SK-N-SH treated with all-trans-retinoic acid at 6 μM for 48 hours (cell line): ENCODE measurements around the gene ARRDC4.

Experiments used
- ATAC-seq: fragments of 200-7000 bp; cut with Tn5 transposase; 3 replicates; pipeline ENCODE4 v1.9.1; 2020; ENCODE audit warnings: mild to moderate bottlenecking, moderate library complexity
- ARNTL ChIP-seq: fragments of 450-650 bp; formaldehyde crosslinking; IDR thresholded peaks from 2 replicates; pipeline ENCODE4 v1.5.0; 2020; ENCODE audit warnings: low read depth, mild to moderate bottlenecking, moderate library complexity, borderline replicate concordance
- BACH2 ChIP-seq: fragments of 250-450 bp; sonication (Bioruptor Pico); IDR thresholded peaks from 2 replicates; pipeline ENCODE4 v1.9.0; 2021; ENCODE audit warnings: mild to moderate bottlenecking, borderline replicate concordance
- CREB5 ChIP-seq: fragments of 250-450 bp; sonication (Bioruptor Pico); IDR thresholded peaks from 2 replicates; pipeline ENCODE4 v1.5.1; 2020; ENCODE audit warnings: low read depth, mild to moderate bottlenecking, moderate library complexity
- CSDC2 ChIP-seq: fragments of 250-450 bp; sonication (Bioruptor Pico); IDR thresholded peaks from 2 replicates; pipeline ENCODE4 v1.5.0; 2020; ENCODE audit warnings: mild to moderate bottlenecking, moderate library complexity
- CSRNP3 ChIP-seq: fragments of 250-450 bp; sonication (Bioruptor Pico); IDR thresholded peaks from 2 replicates; pipeline ENCODE4 v1.5.1; 2021; ENCODE audit warnings: mild to moderate bottlenecking, moderate library complexity
- ESRRG ChIP-seq: fragments of 250-450 bp; sonication (Bioruptor Pico); IDR thresholded peaks from 2 replicates; pipeline ENCODE4 v1.6.1; 2021; ENCODE audit warnings: mild to moderate bottlenecking
- GLIS3 ChIP-seq: fragments of 250-450 bp; sonication (Bioruptor Pico); IDR thresholded peaks from 2 replicates; pipeline ENCODE4 v1.5.0; 2020; ENCODE audit warnings: mild to moderate bottlenecking, moderate library complexity
- ISL1 ChIP-seq: fragments of 250-450 bp; sonication (Bioruptor Pico); IDR thresholded peaks from 2 replicates; pipeline ENCODE4 v2.1.2; 2022; ENCODE audit warnings: mild to moderate bottlenecking, moderate library complexity
- OSR1 ChIP-seq: fragments of 250-450 bp; sonication (Bioruptor Pico); IDR thresholded peaks from 2 replicates; pipeline ENCODE4 v1.8.0; 2022; ENCODE audit warnings: moderate library complexity, mild to moderate bottlenecking, inconsistent platforms
- PATZ1 ChIP-seq: fragments of 250-450 bp; sonication (Bioruptor Pico); IDR thresholded peaks from 2 replicates; pipeline ENCODE4 v1.8.0; 2020; ENCODE audit warnings: mild to moderate bottlenecking, moderate library complexity, borderline replicate concordance
- POU6F1 ChIP-seq: fragments of 250-450 bp; sonication (Bioruptor Pico); IDR thresholded peaks from 2 replicates; pipeline ENCODE4 v1.8.0; 2021; ENCODE audit warnings: low read depth, mild to moderate bottlenecking, moderate library complexity, borderline replicate concordance
- PPARA ChIP-seq: fragments of 250-450 bp; sonication (Bioruptor Pico); IDR thresholded peaks from 2 replicates; pipeline ENCODE4 v1.5.0; 2020; ENCODE audit warnings: mild to moderate bottlenecking, borderline replicate concordance
- RARB ChIP-seq: fragments of 250-450 bp; sonication (Bioruptor Pico); IDR thresholded peaks from 2 replicates; pipeline ENCODE4 v1.8.0; 2021; ENCODE audit warnings: mild to moderate bottlenecking, moderate library complexity
- SNAI2 ChIP-seq: fragments of 250-450 bp; sonication (Bioruptor Pico); IDR thresholded peaks from 2 replicates; pipeline ENCODE4 v1.5.0; 2020; ENCODE audit warnings: mild to moderate bottlenecking, moderate library complexity
- TCF4 ChIP-seq: fragments of 250-450 bp; sonication (Bioruptor Pico); IDR thresholded peaks from 2 replicates; pipeline ENCODE4 v1.8.0; 2021; ENCODE audit warnings: mild to moderate bottlenecking, moderate library complexity, borderline replicate concordance
- TOX ChIP-seq: fragments of 250-450 bp; sonication (Bioruptor Pico); IDR thresholded peaks from 2 replicates; pipeline ENCODE4 v1.8.0; 2021; ENCODE audit warnings: mild to moderate bottlenecking, moderate library complexity, borderline replicate concordance
- TSHZ2 ChIP-seq: fragments of 250-450 bp; sonication (Bioruptor Pico); IDR thresholded peaks from 2 replicates; pipeline ENCODE4 v1.5.0; 2020; ENCODE audit warnings: mild to moderate bottlenecking, moderate library complexity
- ZC3H10 ChIP-seq: fragments of 250-450 bp; sonication (Bioruptor Pico); IDR thresholded peaks from 2 replicates; pipeline ENCODE4 v1.5.1; 2021; ENCODE audit warnings: mild to moderate bottlenecking, moderate library complexity
- ZFP3 ChIP-seq: fragments of 250-450 bp; sonication (Bioruptor Pico); IDR thresholded peaks from 2 replicates; pipeline ENCODE4 v1.5.0; 2020; ENCODE audit warnings: mild to moderate bottlenecking, moderate library complexity
- ZFP30 ChIP-seq: fragments of 450-650 bp; formaldehyde crosslinking; IDR thresholded peaks from 2 replicates; pipeline ENCODE4 v1.5.0; 2022; ENCODE audit warnings: mild to moderate bottlenecking, moderate library complexity
- ZNF565 ChIP-seq: fragments of 450-650 bp; formaldehyde crosslinking; conservative IDR thresholded peaks from 2 replicates; pipeline ENCODE4 v1.5.0; 2020; ENCODE audit warnings: low read depth, mild to moderate bottlenecking, moderate library complexity
- ZNF70 ChIP-seq: fragments of 450-650 bp; formaldehyde crosslinking; IDR thresholded peaks from 2 replicates; pipeline ENCODE4 v1.5.0; 2020; ENCODE audit warnings: mild to moderate bottlenecking, moderate library complexity
- ZNF8 ChIP-seq: fragments of 450-650 bp; formaldehyde crosslinking; IDR thresholded peaks from 2 replicates; pipeline ENCODE4 v1.5.0; 2020; ENCODE audit warnings: mild to moderate bottlenecking, moderate library complexity

The ARRDC4 gene

GRCh38 chr15:98013631-98014030, 53.1 kb downstream of the ARRDC4 start:
- ATAC-seq: no peak
- TF ChIP-seq ZNF70 (CRISPR knock-in tag): no peak
- TF ChIP-seq ZFP30 (CRISPR knock-in tag): no peak
- TF ChIP-seq RARB (CRISPR knock-in tag): no peak
- no peak for TF ChIP-seq TCF4
- TF ChIP-seq CREB5 (CRISPR knock-in tag): no peak
- no peak for TF ChIP-seq PPARA
- TF ChIP-seq ZNF565 (CRISPR knock-in tag): no peak
- TF ChIP-seq, all 23 proteins: peak for 0

GRCh38 chr15:98017150-98017964, 56.9 kb downstream of the ARRDC4 start:
- no peak for ATAC-seq
- TF ChIP-seq ZFP30 (CRISPR knock-in tag) (no peak), ESRRG (CRISPR knock-in tag) (no peak), TOX (CRISPR knock-in tag) (no peak), ARNTL (CRISPR knock-in tag) (no peak), CSDC2 (CRISPR knock-in tag) (no peak), ZNF70 (CRISPR knock-in tag) (no peak), OSR1 (CRISPR knock-in tag) (no peak), ZNF565 (CRISPR knock-in tag) (no peak), POU6F1 (CRISPR knock-in tag) (no peak), PATZ1 (CRISPR knock-in tag) (no peak), CSRNP3 (CRISPR knock-in tag) (no peak), PPARA (no peak), ZC3H10 (CRISPR knock-in tag) (no peak), BACH2 (CRISPR knock-in tag) (no peak), GLIS3 (no peak), SNAI2 (no peak)

- ATAC-seq: no peak
- TF ChIP-seq ESRRG (CRISPR knock-in tag) (no peak), BACH2 (CRISPR knock-in tag) (no peak), PPARA (no peak), ISL1 (CRISPR knock-in tag) (no peak), RARB (CRISPR knock-in tag) (no peak), ARNTL (CRISPR knock-in tag) (no peak), ZC3H10 (CRISPR knock-in tag) (no peak), GLIS3 (no peak), ZFP3 (CRISPR knock-in tag) (no peak), ZNF565 (CRISPR knock-in tag) (no peak), TSHZ2 (no peak), SNAI2 (no peak), CREB5 (CRISPR knock-in tag) (no peak), ZNF8 (CRISPR knock-in tag) (no peak), ZFP30 (CRISPR knock-in tag) (no peak), PATZ1 (CRISPR knock-in tag) (no peak)
These were observed 58.4 kb downstream of the ARRDC4 start for GRCh38 chr15:98018761-98019351.
